HEK293T (cell line): ENCODE results near the gene ARAF.

Source experiments
- CTCF ChIA-PET: fragments of 350-600 bp; formaldehyde crosslinking; extraction: SDS; loops from one replicate; lab custom pipeline; 2021; ENCODE audit warnings: antibody characterized with exemption, inconsistent platforms; lab: Yijun Ruan, JAX
- POLR2A ChIA-PET: fragments of 350-600 bp; formaldehyde crosslinking; extraction: SDS; loops from one replicate; lab custom pipeline; 2020; ENCODE audit warnings: antibody characterized with exemption, inconsistent platforms; lab: Yijun Ruan, JAX
- DNase-seq: peaks from one replicate; pipeline ENCODE4 v3.0.0; 2012; ENCODE audit warnings: mixed read lengths; ENCODE audit errors: extremely low spot score
- ARNT ChIP-seq: fragments of 450-650 bp; IDR thresholded peaks from 2 replicates; pipeline ENCODE4 v1.6.1; 2017; ENCODE audit warnings: mild to moderate bottlenecking
- BHLHE40 ChIP-seq: fragments of 450-650 bp; IDR thresholded peaks from 2 replicates; pipeline ENCODE4 v1.6.1; 2016; ENCODE audit warnings: mild to moderate bottlenecking, moderate library complexity, borderline replicate concordance
- CTBP1 ChIP-seq: fragments of 450-650 bp; IDR thresholded peaks from 2 replicates; pipeline ENCODE4 v1.6.1; 2016; ENCODE audit warnings: borderline replicate concordance
- ELF4 ChIP-seq: fragments of 450-650 bp; IDR thresholded peaks from 2 replicates; pipeline ENCODE4 v1.6.1; 2017; ENCODE audit warnings: antibody characterized with exemption
- FOXA1 ChIP-seq: fragments of 450-650 bp; IDR thresholded peaks from 2 replicates; pipeline ENCODE4 v1.6.1; 2016; ENCODE audit warnings: mild to moderate bottlenecking
- FOXK2 ChIP-seq: fragments of 450-650 bp; IDR thresholded peaks from 2 replicates; pipeline ENCODE4 v1.6.1; 2016; ENCODE audit warnings: mild to moderate bottlenecking
- FOXM1 ChIP-seq: fragments of 450-650 bp; IDR thresholded peaks from 2 replicates; pipeline ENCODE4 v1.6.1; 2017; ENCODE audit warnings: mild to moderate bottlenecking, borderline replicate concordance
- HDGF ChIP-seq: fragments of 450-650 bp; IDR thresholded peaks from 2 replicates; pipeline ENCODE4 v1.6.1; 2017; ENCODE audit warnings: antibody characterized with exemption, borderline replicate concordance
- L3MBTL2 ChIP-seq: fragments of 450-650 bp; conservative IDR thresholded peaks from 2 replicates; pipeline ENCODE4 v1.6.1; 2016; ENCODE audit warnings: mild to moderate bottlenecking
- LEF1 ChIP-seq: fragments of 450-650 bp; IDR thresholded peaks from 2 replicates; pipeline ENCODE4 v1.6.1; 2017; ENCODE audit warnings: mild to moderate bottlenecking, borderline replicate concordance
- NFRKB ChIP-seq: fragments of 450-650 bp; IDR thresholded peaks from 2 replicates; pipeline ENCODE4 v1.6.1; 2016; ENCODE audit warnings: mild to moderate bottlenecking, moderate library complexity
- PKNOX1 ChIP-seq: fragments of 450-650 bp; IDR thresholded peaks from 2 replicates; pipeline ENCODE4 v1.6.1; 2016
- SP1 ChIP-seq: fragments of 450-650 bp; IDR thresholded peaks from 2 replicates; pipeline ENCODE4 v1.6.1; 2017
- SUZ12 ChIP-seq: fragments of 450-650 bp; IDR thresholded peaks from 2 replicates; pipeline ENCODE4 v1.6.1; 2016; ENCODE audit warnings: mild to moderate bottlenecking
- TARDBP ChIP-seq: fragments of 450-650 bp; IDR thresholded peaks from 2 replicates; pipeline ENCODE4 v1.6.1; 2016
- ZNF384 ChIP-seq: fragments of 450-650 bp; IDR thresholded peaks from 2 replicates; pipeline ENCODE4 v1.6.1; 2016

Gene ARAF

DNA sequence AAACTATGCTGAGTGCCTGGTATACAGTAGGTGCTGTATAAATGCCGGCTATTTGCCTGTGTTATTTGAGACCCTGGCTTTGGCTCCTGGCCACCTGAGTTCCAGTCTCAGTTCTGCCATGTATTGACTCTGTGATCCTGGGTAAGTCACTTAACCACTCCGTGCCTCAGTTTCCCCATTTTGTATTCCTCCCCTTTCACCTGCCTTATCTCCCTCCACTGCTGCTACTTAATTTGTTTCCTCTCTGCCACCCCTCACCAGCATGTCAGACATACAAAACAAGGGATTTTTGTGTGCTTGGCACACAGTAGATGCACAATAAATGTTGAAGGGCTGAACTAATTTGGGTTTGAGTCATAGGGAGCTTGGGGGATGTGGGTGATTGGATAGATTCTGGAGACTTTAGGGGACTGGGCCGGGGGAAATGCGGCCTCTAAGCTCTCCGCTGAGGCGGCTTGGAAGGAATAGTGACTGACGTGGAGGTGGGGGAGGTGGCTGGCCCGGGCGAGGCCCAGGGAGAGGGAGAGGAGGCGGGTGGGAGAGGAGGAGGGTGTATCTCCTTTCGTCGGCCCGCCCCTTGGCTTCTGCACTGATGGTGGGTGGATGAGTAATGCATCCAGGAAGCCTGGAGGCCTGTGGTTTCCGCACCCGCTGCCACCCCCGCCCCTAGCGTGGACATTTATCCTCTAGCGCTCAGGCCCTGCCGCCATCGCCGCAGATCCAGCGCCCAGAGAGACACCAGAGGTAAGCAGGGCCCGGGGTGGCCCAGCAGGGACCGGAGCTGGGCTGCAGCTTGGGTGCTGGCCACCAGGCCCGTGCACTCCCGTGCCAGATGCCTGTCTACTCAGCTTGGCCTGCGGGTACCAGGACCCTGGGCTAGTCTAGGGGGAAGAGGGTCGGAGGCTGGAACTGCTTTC is 21.0 kb downstream of the ARAF start, which contains the start of gene TIMP1:
Gene TIMP1, plus strand, starts transcription at position 706 of the 917 bp plus-strand sequence. CDS start 980 bp downstream, outside the sequence.
- peak; percentile 83 for DNase-seq
- TF ChIP-seq PKNOX1, result peak; percentile 89
- TF ChIP-seq HDGF, result no peak
- no peak for TF ChIP-seq BHLHE40
- POLR2A ChIA-PET, result interaction anchor here (0.6 to 1.5 kb wide), 4 partner anchors 8 to 70 kb away, joined by 3 to 5 read pairs (median 4); no protein-coding TSS in a partner anchor
- CTCF ChIA-PET, result interaction anchor here (1.2 kb wide), 1 partner anchor 41 kb away, joined by 4 read pairs; no protein-coding TSS in a partner anchor

GRCh38 chrX:47583240-47583861 is 22.3 kb downstream of the ARAF start:
- TF ChIP-seq NFRKB (no peak), FOXA1 (no peak), ELF4 (no peak), LEF1 (no peak), BHLHE40 (no peak), ARNT (no peak), FOXK2 (no peak), FOXM1 (no peak), CTBP1 (no peak), SP1 (no peak), TARDBP (no peak)
- CTCF ChIA-PET, result no interaction called here
- POLR2A ChIA-PET, result no interaction called here
- no peak for DNase-seq

DNA sequence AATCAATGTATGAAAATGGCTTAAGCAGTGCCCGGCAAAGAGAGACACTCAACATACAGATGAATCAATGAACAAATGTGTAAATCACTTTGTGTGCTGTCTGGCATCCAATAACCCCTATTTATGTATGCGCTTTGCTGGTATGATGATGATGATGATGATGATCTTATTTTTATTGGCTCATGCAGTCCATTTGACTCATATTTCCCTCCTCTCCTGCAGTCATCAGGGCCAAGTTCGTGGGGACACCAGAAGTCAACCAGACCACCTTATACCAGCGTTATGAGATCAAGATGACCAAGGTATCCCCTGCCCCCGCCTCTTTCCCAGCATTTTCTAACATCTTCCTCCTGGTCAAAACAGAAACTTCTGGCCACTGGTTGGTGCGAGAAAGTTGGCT is 23.7 kb downstream of the ARAF start:
- TF ChIP-seq ELF4 (no peak), SUZ12 (no peak), L3MBTL2 (no peak), BHLHE40 (no peak)
- no peak for DNase-seq
- ChIA-PET CTCF (no interaction called here), POLR2A (no interaction called here)

GRCh38 chrX:47585273-47585672 is 24.3 kb downstream of the ARAF start:
- no peak for DNase-seq
- POLR2A ChIA-PET, result no interaction called here
- CTCF ChIA-PET, result no interaction called here
- no peak for TF ChIP-seq ELF4
- TF ChIP-seq L3MBTL2, result no peak
- TF ChIP-seq CTBP1, result no peak
- no peak for TF ChIP-seq FOXM1
- no peak for TF ChIP-seq ZNF384
- no peak for TF ChIP-seq TARDBP
- no peak for TF ChIP-seq FOXK2
- TF ChIP-seq SP1, result no peak
- TF ChIP-seq SUZ12, result no peak
- TF ChIP-seq BHLHE40, result no peak
- no peak for TF ChIP-seq ARNT
- no peak for TF ChIP-seq HDGF
- no peak for TF ChIP-seq NFRKB

GRCh38 chrX:47586043-47586787 is 25.2 kb downstream of the ARAF start:
- ChIA-PET CTCF (no interaction called here), POLR2A (no interaction called here)
- no peak for DNase-seq
- TF ChIP-seq CTBP1 (no peak), LEF1 (no peak)

- ChIA-PET CTCF (no interaction called here), POLR2A (no interaction called here)
- TF ChIP-seq FOXA1, result no peak
- TF ChIP-seq ARNT, result no peak
- no peak for TF ChIP-seq FOXM1
- TF ChIP-seq FOXK2, result no peak
- TF ChIP-seq SUZ12, result no peak
- no peak for TF ChIP-seq NFRKB
- TF ChIP-seq SP1, result no peak
- no peak for TF ChIP-seq ELF4
- no peak for TF ChIP-seq ZNF384
- no peak for TF ChIP-seq HDGF
- no peak for TF ChIP-seq LEF1
- TF ChIP-seq L3MBTL2, result no peak
- no peak for TF ChIP-seq CTBP1
- TF ChIP-seq BHLHE40, result no peak
- TF ChIP-seq TARDBP, result no peak
- no peak for TF ChIP-seq PKNOX1
- DNase-seq, result no peak
Measured at GRCh38 chrX:47587091-47587891, 26.3 kb downstream of the ARAF start.
